HepG2 (cell line): ENCODE measurements around the gene LDAH. TPM values are rescaled to one million over a fixed set of nuclear protein-coding genes. Genes with fewer than 3 reads are reported as not detected.
A peak's percentile ranks its signal among the peaks of the same experiment; 100 is the strongest.

Source experiments
- ARID4A ChIP-seq: sonication (generic); formaldehyde crosslinking; IDR thresholded peaks from 2 replicates; pipeline ENCODE4 v1.5.0; 2020; ENCODE audit warnings: mild to moderate bottlenecking, missing genetic modification reagents, borderline replicate concordance
- BRCA1 ChIP-seq: sonication (generic); formaldehyde crosslinking; IDR thresholded peaks from 2 replicates; pipeline ENCODE4 v1.4.0; 2020; ENCODE audit warnings: missing genetic modification reagents
- GTF3A ChIP-seq: sonication (generic); formaldehyde crosslinking; conservative IDR thresholded peaks from 2 replicates; pipeline ENCODE4 v1.4.0; 2020; ENCODE audit warnings: mild to moderate bottlenecking, missing genetic modification reagents
- MAFG ChIP-seq: sonication (generic); formaldehyde crosslinking; IDR thresholded peaks from 2 replicates; pipeline ENCODE4 v1.5.1; 2020; ENCODE audit warnings: mild to moderate bottlenecking, missing genetic modification reagents
- SNAPC2 ChIP-seq: sonication (generic); formaldehyde crosslinking; IDR thresholded peaks from 2 replicates; pipeline ENCODE4 v1.8.1; 2022; ENCODE audit warnings: mild to moderate bottlenecking, missing genetic modification reagents
- SOX5 ChIP-seq: IDR thresholded peaks from 2 replicates; pipeline ENCODE4 v1.6.1; 2016; ENCODE audit warnings: borderline replicate concordance
- SP4 ChIP-seq: sonication (generic); formaldehyde crosslinking; IDR thresholded peaks from 2 replicates; pipeline ENCODE4 v1.8.1; 2023; ENCODE audit warnings: mild to moderate bottlenecking, missing genetic modification reagents
- TCF12 ChIP-seq, 2 experiments: fragments of 450-650 bp in 1 of 2; sonication (generic) in 1 of 2; formaldehyde crosslinking in 1 of 2; IDR thresholded peaks; 2 replicates each; pipeline versions ENCODE4 v1.6.1 to v1.8.0; 2017 to 2022; ENCODE audit warnings: antibody characterized with exemption in 1 of 2, mild to moderate bottlenecking in 1 of 2, missing genetic modification reagents in 1 of 2, moderate library complexity in 1 of 2
- THAP7 ChIP-seq: sonication (generic); formaldehyde crosslinking; IDR thresholded peaks from 2 replicates; pipeline ENCODE4 v1.8.1; 2023; ENCODE audit warnings: mild to moderate bottlenecking, missing genetic modification reagents
- THYN1 ChIP-seq: sonication (generic); formaldehyde crosslinking; IDR thresholded peaks from 2 replicates; pipeline ENCODE4 v1.8.1; 2023; ENCODE audit warnings: low read depth, mild to moderate bottlenecking, moderate library complexity, missing genetic modification reagents, borderline replicate concordance
- ZFP62 ChIP-seq: sonication (generic); formaldehyde crosslinking; IDR thresholded peaks from 2 replicates; pipeline ENCODE4 v1.4.0; 2020; ENCODE audit warnings: missing genetic modification reagents
- ZNF24 ChIP-seq: fragments of 450-650 bp; IDR thresholded peaks from 2 replicates; pipeline ENCODE4 v1.6.1; 2017; ENCODE audit warnings: antibody characterized with exemption, mild to moderate bottlenecking
- ZNF317 ChIP-seq: sonication (generic); formaldehyde crosslinking; IDR thresholded peaks from 2 replicates; pipeline ENCODE4 v1.5.0; 2020; ENCODE audit warnings: mild to moderate bottlenecking, missing genetic modification reagents
- ZNF451 ChIP-seq: sonication (generic); formaldehyde crosslinking; IDR thresholded peaks from 2 replicates; pipeline ENCODE4 v1.5.0; 2020; ENCODE audit warnings: mild to moderate bottlenecking, missing genetic modification reagents
- ZNF512B ChIP-seq: sonication (generic); formaldehyde crosslinking; IDR thresholded peaks from 2 replicates; pipeline ENCODE4 v1.5.1; 2020; ENCODE audit warnings: missing genetic modification reagents, mild to moderate bottlenecking, borderline replicate concordance
- ZNF615 ChIP-seq: sonication (generic); formaldehyde crosslinking; IDR thresholded peaks from 2 replicates; pipeline ENCODE4 v1.5.0; 2020; ENCODE audit warnings: mild to moderate bottlenecking, missing genetic modification reagents, borderline replicate concordance
- ZNF747 ChIP-seq: sonication (generic); formaldehyde crosslinking; IDR thresholded peaks from 2 replicates; pipeline ENCODE4 v1.8.1; 2023; ENCODE audit warnings: missing genetic modification reagents, mild to moderate bottlenecking, borderline replicate concordance
- ZNF770 ChIP-seq: sonication (generic); formaldehyde crosslinking; IDR thresholded peaks from 2 replicates; pipeline ENCODE4 v1.5.0; 2020; ENCODE audit warnings: mild to moderate bottlenecking, missing genetic modification reagents
- ZNF777 ChIP-seq: sonication (generic); formaldehyde crosslinking; IDR thresholded peaks from 2 replicates; pipeline ENCODE4 v1.4.0; 2020; ENCODE audit warnings: missing genetic modification reagents
- polyA plus RNA-seq, 8 experiments: library from polyadenylated mRNA; depleted of rRNA in 3 of 8; stranded (reverse) in 7 of 8; unstranded in 1 of 8; fragments of >200 nt; fragmentation: Illumina TruSeq in 4 of 8; extraction: Trizol in 4 of 8; gene quantifications; 2 replicates each; pipeline versions ENCODE4 v1.2.1 to v1.2.3, GENCODE V29; 2011 to 2016; ENCODE audit warnings: low read depth in 4 of 8, missing spikeins in 1 of 8, mixed read lengths in 1 of 8; ENCODE audit not compliant: insufficient read depth in 1 of 8
- total RNA-seq, 5 experiments: library from RNA; depleted of rRNA; stranded (reverse); fragments of >200 nt; fragmentation: Illumina TruSeq; extraction: Trizol; gene quantifications; 2 replicates each; pipeline ENCODE4 v1.2.3, GENCODE V29; 2016; ENCODE audit warnings: low read depth in 1 of 5

LDAH gene
- total and polyA plus RNA-seq, 2 of the 13 experiments (the other 11 are each of a cell fraction or from before 2014, with no cell fraction given), result 28.8 to 46.2 TPM

GRCh38 chr2:20781656-20782265 is 41.1 kb downstream of the LDAH start (continued):
- no peak for TF ChIP-seq THAP7 (CRISPR knock-in tag)
- no peak for TF ChIP-seq GTF3A (CRISPR knock-in tag)
- no peak for TF ChIP-seq ARID4A (CRISPR knock-in tag)
- no peak for TF ChIP-seq ZNF770 (CRISPR knock-in tag)
- TF ChIP-seq THYN1 (CRISPR knock-in tag), result no peak
- TF ChIP-seq ZFP62 (CRISPR knock-in tag), result no peak
- TF ChIP-seq ZNF615, result no peak
- TF ChIP-seq TCF12 (IDR thresholded peaks at IDR 0.05), result no peak
- TF ChIP-seq TCF12 (CRISPR knock-in tag; IDR thresholded peaks at IDR 0.05), result no peak
- TF ChIP-seq MAFG (CRISPR knock-in tag), result no peak
- TF ChIP-seq ZNF24, result no peak
- 0 out of 2 replicates have a peak, but pooled peaks have one; percentile 32 for TF ChIP-seq SNAPC2 (CRISPR knock-in tag)
- TF ChIP-seq SOX5 (CRISPR knock-in tag), result no peak
- TF ChIP-seq ZNF512B (CRISPR knock-in tag), result no peak
- no peak for TF ChIP-seq ZNF747 (CRISPR knock-in tag)
- TF ChIP-seq ZNF317 (CRISPR knock-in tag), result no peak
- no peak for TF ChIP-seq ZNF451 (CRISPR knock-in tag)
- no peak for TF ChIP-seq SP4 (CRISPR knock-in tag)
- TF ChIP-seq ZNF777 (CRISPR knock-in tag), result 0 out of 2 replicates have a peak, but pooled peaks have one; percentile 22
- TF ChIP-seq BRCA1 (CRISPR knock-in tag), result 0 out of 2 replicates have a peak, but pooled peaks have one; percentile 33
